T47D (cell line): ENCODE measurements around the gene TMC6.
A peak's percentile ranks its signal among the peaks of the same experiment; 100 is the strongest.

Experiments used
- DNase-seq, 2 experiments: peaks; one replicate each; pipeline versions ENCODE4 v3.0.0 to v3.0.0-alpha.2; 2011 to 2012; ENCODE audit warnings: low read depth in 1 of 2, low spot score in 1 of 2
- JUND ChIP-seq: IDR thresholded peaks from 2 replicates; pipeline ENCODE4 v1.6.1; 2012; ENCODE audit warnings: low read depth
- in situ Hi-C: cut with HindIII; loops from 2 replicates; pipeline ENCODE4 v1.10.0; 2016; ENCODE audit warnings: low sequenced_read_pairs, low pct_unique_long_range_greater_than_20kb

The TMC6 gene

GRCh38 chr17:78113804-78114785, 14.5 kb downstream of the TMC6 start:
- DNase-seq = no peak
- TF ChIP-seq JUND = no peak
- in situ Hi-C loops = no loop called here

- peak; percentile 75 to 95 for DNase-seq
- in situ Hi-C loops = no loop called here
- no peak for TF ChIP-seq JUND
Observed at GRCh38 chr17:78112518-78113471, 15.8 kb downstream of the TMC6 start.

GRCh38 chr17:78111727-78112517, 16.6 kb downstream of the TMC6 start:
- no peak for DNase-seq
- TF ChIP-seq JUND = no peak
- in situ Hi-C loops = no loop called here

- TF ChIP-seq JUND = no peak
- DNase-seq = no peak
- in situ Hi-C loops = no loop called here
Observed at GRCh38 chr17:78111016-78111726, 17.4 kb downstream of the TMC6 start.

GRCh38 chr17:78110363-78111015, 18.1 kb downstream of the TMC6 start:
- in situ Hi-C loops = no loop called here
- no peak for TF ChIP-seq JUND
- no peak for DNase-seq

- TF ChIP-seq JUND = no peak
- no peak for DNase-seq
- in situ Hi-C loops = no loop called here
Observed at GRCh38 chr17:78109489-78109761, 19.1 kb downstream of the TMC6 start.

GRCh38 chr17:78108726-78109488, 19.6 kb downstream of the TMC6 start:
- in situ Hi-C loops = no loop called here
- no peak for DNase-seq
- TF ChIP-seq JUND = no peak

GRCh38 chr17:78107976-78108725, 20.4 kb downstream of the TMC6 start:
- TF ChIP-seq JUND = no peak
- DNase-seq = no peak
- in situ Hi-C loops = no loop called here

GRCh38 chr17:78107457-78107856, 21.1 kb downstream of the TMC6 start:
- no peak for TF ChIP-seq JUND
- in situ Hi-C loops = no loop called here
- no peak for DNase-seq

- TF ChIP-seq JUND = no peak
- in situ Hi-C loops = no loop called here
- DNase-seq = no peak
Observed at GRCh38 chr17:78106211-78106610, 22.3 kb downstream of the TMC6 start.
